AG10803 (cell line): ENCODE data around the gene ADAMTS2.

Experiments
- DNase-seq: peaks from one replicate; pipeline ENCODE4 v3.0.0; 2010; ENCODE audit warnings: low read depth
- H3K4me3 ChIP-seq: 2 replicates; pipeline ENCODE4 v1.5.1; 2011; ENCODE audit warnings: mild to moderate bottlenecking, low read length, control low read depth
- TF ChIP-seq, protein P1 (sequence below): conservative IDR thresholded peaks from 2 replicates; pipeline ENCODE4 v1.5.1; 2011; ENCODE audit warnings: mild to moderate bottlenecking, low read length, control low read depth, inconsistent platforms

Gene ADAMTS2

DNA sequence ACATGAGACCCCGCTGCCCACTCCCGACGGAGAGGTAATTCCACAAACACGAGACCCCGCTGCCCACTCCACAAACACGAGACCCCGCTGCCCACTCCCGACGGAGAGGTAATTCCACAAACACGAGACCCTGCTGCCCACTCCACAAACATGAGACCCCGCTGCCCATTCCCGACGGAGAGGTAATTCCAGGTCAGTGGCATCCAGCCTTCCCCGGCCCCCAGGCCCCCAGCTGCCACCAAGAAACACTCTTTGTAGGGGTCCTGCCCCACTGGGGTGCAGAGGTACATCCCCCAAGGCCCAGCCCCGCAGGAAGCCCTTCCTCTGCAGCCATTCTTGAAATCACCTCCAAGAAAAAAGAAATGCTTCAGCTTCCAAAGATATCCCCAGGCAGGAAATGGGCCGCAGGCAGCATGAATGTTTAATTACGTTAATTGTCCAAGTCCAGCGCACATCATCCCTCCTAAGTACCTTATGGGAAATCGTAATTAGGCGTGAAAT lies 115.9 kb downstream of the ADAMTS2 start:
- no peak for DNase-seq
- no peak overlapping the region for H3K4me3 ChIP-seq
- TF ChIP-seq, protein P1, sequence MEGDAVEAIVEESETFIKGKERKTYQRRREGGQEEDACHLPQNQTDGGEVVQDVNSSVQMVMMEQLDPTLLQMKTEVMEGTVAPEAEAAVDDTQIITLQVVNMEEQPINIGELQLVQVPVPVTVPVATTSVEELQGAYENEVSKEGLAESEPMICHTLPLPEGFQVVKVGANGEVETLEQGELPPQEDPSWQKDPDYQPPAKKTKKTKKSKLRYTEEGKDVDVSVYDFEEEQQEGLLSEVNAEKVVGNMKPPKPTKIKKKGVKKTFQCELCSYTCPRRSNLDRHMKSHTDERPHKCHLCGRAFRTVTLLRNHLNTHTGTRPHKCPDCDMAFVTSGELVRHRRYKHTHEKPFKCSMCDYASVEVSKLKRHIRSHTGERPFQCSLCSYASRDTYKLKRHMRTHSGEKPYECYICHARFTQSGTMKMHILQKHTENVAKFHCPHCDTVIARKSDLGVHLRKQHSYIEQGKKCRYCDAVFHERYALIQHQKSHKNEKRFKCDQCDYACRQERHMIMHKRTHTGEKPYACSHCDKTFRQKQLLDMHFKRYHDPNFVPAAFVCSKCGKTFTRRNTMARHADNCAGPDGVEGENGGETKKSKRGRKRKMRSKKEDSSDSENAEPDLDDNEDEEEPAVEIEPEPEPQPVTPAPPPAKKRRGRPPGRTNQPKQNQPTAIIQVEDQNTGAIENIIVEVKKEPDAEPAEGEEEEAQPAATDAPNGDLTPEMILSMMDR = no peak

DNA sequence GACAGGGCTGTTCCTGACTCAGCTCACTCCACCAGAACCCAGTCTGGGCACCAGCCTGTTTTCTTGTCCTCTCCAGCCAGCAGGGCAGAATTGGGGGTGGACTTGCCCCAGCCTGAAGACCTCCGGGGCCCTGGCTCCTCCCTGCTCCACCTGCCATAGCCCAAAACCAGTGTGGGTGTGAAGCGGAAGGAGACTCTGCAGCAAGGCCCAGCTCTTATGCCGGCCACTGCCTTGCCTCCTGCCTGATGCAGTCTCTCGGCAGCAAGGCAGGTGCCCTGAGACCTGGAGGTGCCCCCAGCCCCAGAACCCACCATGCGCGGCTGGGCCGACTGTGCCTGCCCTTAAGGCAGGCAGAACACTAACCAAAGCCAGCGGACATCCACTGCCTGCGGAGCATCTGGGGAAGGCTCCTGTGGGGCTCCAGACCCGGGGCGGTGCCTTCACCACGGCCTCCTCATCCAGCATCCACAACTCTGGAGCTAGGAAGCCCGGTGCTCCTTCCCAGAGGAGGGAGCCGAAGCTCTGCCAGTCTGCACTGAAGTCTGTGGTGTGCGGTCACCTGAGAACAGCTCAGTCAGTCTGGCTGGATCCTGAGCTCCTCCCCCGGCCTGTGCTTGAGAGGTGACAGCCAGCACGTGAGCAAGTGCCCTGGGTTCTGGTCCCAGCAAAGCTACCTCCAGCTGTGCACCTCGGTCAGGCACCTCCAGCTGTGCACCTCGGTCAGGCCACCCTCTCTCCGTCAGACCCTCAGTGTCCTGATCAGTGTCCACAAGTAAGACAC lies 116.7 kb downstream of the ADAMTS2 start:
- TF ChIP-seq, protein P1 = no peak
- no peak for DNase-seq
- no peak overlapping the region for H3K4me3 ChIP-seq

DNA sequence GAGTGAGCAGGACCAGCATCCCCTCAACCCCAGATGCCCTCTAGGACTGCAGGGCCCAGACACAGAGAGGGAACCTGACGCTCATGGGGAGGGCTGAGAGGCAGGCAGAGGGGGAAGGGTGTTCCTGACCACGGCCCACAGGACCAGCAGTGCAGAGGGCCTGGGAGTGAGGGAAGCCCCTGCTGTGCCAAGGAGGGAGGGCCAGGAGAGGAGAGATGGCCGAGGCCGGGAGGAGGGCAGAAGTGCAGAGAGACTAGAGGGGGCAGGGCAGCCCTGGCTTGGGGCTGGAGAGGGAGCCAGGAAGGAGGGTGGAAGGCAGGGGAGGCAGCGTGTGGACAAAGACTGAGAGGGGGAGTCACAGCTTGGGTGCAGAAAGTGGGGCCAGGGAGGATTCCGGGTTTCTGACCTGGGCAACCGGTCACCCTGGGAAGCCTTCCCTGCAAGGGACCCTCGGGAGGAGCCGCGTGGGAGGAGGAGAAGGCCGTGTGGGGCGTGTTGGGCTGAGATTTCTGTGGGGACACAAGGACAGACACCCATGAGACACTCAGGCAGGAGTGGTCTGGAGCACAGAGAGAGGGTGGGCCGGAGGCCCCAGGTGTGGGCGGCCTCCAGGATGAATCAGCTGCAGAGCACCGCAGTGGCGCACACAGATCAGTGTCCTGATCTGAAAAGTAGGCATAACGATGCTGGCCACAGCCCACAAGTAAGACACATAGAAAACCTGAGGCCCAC lies 117.5 kb downstream of the ADAMTS2 start:
- TF ChIP-seq, protein P1 = no peak
- DNase-seq = no peak
- no peak overlapping the region for H3K4me3 ChIP-seq

DNA sequence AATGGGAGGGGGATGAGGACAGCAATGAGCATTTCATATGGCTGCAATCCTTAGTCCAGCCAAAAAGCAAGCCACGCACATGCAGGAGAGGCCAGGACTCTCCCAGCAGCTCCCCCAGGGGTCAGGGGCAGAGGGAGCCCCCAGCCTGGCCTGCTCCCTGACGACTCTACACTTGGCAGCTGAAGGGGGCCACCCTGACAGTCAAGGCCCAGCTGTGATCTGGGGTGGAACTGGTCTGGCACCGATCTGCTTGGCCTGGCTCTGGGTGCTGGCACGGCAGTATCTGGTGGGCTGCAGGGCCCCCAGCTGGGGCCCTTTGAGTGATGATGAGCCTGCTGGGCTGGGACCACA lies 118.1 kb downstream of the ADAMTS2 start:
- no peak for DNase-seq

DNA sequence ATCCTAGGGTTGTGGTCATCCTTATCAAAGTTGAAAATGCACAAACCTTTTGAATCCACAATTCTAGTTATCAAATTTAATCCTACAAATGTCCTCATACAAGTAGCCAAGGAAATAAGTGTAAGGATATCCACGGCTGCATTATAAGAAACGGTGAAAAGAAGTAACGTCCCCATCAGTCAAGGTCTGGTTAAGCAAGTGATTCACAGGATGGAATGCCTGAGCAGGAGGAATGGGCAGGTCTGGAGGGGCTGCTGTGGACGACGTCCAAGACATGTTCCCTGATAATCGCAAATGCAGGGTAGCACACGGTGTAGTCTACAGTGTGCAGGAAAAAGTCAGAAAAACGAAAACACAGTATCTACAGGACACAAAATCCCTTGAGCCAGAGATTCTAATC lies 118.6 kb downstream of the ADAMTS2 start:
- H3K4me3 ChIP-seq = no peak overlapping the region
- TF ChIP-seq, protein P1 = no peak

More for the DNA sequence above, 118.1 kb downstream of the ADAMTS2 start:
- no peak overlapping the region for H3K4me3 ChIP-seq
- TF ChIP-seq, protein P1 = no peak

DNA sequence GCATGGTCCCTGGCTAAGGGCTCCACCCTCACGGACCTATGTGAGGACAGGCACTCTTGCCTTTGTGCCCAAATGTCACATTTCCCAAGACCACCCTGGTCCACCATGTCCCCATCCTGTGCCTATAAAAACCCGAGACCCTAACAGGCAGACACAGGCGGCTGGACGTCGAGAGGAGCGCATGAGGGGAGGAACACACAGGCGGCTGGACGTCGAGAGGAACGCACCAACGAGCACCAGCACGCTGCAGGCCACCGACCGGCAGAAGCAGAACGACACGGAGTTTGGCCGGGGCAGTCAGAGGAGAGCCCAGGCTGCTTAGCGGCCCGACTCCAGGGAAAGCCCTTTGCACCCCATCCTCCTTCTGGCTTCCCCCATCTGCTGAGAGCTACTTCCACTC lies 119.9 kb downstream of the ADAMTS2 start:
- no peak overlapping the region for H3K4me3 ChIP-seq
- TF ChIP-seq, protein P1 = no peak
- DNase-seq = no peak

More for the DNA sequence above, 118.6 kb downstream of the ADAMTS2 start:
- DNase-seq = no peak
